OCI-M2 (cell line): ENCODE measurements around the gene AUTS2.

ENCODE experiments used
- DNase-seq: peaks from one replicate; lab custom pipeline; 2025; ENCODE audit not compliant: unreplicated experiment; lab: John Stamatoyannopoulos, UW

Gene AUTS2

DNA sequence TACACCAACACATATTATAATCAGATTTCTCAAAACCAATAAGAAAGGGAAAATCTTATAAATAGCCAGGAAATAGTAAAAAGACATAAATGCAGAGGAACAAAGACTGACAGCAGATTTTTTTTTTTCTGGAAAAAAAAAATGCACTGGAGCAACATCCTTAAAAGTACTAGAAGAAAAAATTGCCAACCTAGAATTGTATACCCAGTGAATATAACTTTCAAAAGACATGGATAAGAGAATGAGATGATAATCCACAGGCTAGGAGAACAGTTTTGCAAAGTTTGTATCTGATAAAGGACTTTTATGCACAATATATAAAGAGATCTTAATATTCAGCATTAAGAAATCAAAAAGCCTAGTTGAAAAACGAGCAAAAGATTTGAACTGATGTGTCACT is 554.0 kb downstream of the AUTS2 start:
- no peak for DNase-seq

DNA sequence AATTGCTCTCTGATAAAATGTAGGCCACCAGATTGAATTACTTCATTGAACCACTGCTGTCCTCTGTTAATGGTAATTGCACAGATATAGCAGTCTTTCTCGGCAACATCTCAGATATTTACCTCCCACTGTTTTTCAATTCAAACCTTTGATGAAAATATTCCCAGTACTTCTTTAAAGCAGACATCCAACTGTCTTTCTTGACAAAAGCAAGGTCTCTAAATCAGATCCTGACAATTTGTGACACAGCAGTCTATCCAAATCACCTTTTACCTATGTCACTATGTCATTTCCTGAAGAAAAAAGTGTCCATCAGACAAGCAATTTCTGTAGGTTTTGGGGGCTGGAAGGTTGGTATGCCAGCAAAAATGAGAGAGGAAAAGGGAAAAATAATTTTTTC is 555.7 kb downstream of the AUTS2 start:
- no peak for DNase-seq

DNA sequence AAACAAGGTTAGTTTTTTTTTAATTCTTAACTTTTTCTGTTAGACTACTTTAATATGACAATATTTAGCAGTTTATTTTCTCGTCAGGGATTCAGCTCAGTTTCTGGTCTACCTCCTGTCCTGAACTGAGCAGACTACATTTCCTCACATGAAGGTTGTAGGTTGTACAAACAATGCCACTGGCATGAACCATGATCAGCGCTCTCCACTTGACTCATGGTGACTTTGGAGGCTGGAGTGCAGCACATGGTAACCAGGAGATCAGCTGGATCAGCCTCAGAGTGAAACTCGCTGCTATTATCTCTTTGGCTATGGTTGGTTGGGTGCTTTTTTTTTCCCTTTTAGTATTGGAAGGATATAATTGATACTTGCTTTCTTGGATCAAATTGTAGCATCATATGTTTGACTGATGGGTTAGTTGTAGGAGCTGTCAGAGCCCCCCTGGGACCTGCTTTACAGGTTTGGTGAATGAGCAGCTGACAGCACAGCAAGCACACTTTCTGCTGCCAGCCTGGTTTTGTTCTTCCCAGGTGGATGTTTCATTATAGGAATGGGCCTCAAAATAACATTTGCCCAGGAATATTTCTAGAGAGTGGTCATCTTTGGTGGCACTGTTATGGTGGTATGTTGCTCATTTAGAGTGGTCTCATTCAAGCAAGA is 556.4 kb downstream of the AUTS2 start:
- DNase-seq = no peak

DNA sequence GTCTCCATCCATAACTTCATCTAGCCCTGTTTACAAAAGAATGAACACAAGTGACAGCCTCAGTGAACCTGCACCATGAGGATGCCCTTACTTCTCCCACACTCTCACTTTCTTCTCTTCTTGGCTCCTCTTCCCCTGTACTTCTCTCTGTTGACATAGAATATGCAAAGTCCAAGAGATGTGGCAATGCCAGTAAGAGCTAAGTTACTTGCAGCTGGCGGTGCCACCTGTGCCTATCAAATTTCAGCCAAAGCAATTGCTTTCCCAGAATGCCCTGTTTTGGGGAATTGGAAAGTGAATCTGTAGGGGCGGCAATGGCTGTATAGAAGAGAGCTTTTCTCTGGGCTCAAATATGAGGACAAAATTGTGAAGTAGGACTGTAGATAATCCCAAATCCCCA is 557.8 kb downstream of the AUTS2 start:
- DNase-seq = no peak

DNA sequence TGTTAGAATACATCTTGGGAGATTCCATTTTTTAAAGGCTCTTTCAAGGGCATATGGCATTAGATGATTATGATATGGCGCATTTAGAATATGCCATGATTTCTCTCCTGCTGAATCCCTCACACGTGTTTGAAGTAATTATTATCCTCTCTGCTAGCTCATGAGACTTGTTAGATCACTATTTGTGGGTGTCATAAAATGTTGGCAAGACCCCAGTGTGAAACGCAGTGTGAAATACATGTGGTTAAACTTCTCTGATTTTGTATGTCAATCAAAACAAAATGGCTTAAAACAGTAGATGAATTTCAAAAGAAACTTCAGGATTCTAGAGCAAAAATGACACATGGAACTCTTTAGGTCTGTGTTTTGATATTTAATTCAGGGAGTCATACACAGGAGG is 560.8 kb downstream of the AUTS2 start:
- no peak for DNase-seq

DNA sequence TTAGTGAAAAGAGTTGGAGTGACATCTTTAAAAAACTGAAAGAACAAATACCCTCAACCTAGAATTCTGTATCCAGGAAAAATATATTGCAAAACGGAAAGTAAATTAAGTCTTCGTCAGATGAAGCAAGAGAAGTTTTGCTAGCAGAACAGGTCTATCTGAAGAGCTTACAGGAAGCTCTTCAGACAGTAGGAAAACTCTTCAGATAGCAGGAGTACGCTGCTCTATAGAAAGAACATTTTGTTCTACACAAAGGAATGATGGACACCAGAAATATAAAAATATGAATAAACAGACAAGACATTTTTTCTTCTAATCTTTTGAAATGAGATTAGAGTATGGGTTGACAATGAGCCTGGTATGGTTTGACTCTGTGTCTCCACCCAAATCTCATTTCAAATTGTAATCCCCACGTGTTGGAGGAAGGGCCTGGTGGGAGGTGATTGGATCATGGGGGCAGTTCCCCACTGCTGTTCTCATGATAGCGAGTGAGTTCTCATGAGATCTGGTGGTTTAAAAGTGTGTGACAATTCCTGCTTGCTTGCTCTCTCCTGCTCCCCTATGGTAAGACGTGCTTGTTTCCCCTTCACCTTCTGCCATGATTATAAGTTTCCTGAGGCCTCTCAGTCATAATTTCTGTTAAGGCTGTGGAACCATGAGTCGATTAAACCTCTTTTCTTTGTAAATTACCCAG is 567.3 kb downstream of the AUTS2 start:
- DNase-seq = no peak

DNA sequence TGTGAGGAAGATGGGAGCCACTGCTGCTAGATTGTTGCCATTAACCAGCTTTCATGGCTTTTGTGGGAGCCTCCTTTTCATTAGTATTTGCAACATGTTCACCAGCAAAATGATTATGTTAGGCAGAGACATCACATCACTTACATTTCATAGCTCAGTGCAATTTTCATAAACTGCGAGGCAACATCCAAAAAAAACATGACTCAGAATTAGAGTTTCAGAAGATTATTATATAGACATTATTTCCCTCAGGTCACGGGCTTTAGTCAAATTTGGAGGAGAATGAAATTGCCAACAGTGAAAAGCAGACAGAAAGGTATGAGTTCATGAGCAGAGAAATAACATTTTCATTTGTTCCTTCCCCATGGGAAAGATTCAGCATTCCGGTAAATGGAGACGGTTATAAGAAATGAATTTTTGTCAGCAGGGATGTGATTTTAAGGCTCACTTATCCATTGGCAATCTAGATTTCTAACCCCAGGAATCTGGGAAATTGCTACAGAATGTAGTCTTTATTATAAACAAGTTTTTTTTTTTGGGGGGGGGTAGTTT is 573.2 kb downstream of the AUTS2 start:
- DNase-seq = no peak

DNA sequence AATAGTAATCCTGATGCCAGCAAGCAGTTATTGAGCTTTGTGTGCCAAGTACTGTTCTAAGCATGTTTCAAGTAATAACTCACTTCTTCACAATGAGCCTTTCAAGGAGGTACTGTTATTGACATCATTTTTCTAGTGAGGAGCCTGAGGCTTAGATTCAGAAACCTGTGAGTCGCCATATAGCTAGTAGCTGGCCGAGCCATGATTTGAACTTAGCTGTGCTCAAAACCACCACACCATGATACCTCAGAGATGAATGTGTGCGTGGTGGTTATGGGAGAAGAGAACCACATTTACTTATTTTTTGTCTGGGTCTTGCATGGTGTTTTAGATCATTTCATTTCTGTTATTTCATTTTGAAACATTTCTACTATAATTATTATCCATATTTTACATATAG is 578.9 kb downstream of the AUTS2 start:
- DNase-seq = no peak

DNA sequence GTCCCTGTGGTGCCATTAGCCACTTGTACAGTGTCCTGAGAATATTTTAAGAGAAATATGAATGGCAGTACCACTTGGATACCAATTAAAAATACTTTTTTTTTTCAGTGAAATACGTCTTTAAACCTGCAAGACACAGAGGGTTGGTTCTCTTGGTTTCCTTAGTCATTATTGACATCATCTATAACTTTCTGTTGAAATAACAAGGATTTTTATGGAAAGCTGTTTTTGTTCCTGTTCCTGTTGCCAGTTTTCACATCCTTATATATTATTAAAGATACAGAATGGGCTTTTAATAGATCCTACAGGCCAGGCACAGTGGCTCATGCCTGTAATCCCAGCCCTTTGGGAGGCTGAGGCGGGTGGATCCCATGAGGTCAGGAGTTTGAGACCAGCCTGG is 579.9 kb downstream of the AUTS2 start:
- DNase-seq = no peak

DNA sequence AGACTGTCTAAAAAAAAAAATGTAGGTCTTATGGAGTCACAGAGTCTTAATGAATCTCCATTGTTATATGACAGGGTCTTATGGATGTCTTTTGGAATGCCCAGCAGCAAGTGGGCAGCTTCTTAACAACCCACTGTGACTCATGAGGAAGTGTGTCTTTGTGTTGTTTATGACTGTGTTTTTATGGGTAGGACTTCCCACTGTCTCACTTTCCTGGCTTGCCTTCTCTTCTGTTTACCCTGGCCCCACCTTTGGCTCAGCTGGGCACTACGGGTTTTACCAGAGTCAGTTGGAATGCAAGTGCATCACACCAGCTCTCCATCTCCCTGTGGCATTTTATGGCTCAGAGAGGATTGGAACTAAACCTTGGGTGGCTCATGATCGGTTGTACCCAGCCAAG is 580.5 kb downstream of the AUTS2 start:
- DNase-seq = no peak

DNA sequence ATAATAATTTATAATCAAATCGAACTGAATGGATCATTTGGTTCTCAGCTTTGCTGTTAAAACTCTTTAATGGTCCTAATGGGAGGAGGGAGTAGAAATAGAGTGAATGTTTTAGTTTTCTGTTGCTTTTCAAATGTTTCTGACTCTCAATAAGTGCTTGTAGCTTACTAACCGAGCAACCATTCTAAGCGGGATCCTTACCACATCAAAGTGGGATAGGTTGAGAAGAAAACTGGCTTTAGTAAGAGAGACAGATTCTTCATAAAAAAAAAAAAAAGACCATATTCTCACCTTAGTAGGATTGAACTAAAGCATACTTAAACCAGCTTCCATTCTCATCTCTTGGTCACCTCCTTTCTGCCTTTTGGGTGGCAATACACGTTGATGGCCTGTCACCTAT is 584.2 kb downstream of the AUTS2 start:
- DNase-seq = no peak

DNA sequence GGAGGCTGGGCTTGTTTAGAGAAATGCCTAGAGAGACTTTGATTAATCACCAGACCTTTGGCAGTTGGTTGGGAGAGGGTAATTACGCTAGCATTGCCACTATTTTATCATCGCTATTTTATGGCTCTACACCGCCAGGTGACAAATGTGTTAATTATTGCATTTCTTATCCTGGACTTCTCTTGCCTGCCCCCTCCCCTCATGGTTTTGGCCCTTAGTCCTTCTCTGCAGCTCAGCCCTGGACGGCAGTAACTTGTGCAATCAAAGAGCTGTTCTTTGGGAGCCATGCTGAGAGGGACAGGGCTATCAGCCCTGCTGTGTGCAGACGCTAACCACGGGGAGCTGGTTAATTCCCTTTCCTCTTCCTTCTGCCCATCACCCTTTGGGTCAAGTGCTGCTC is 585.0 kb downstream of the AUTS2 start:
- no peak for DNase-seq

DNA sequence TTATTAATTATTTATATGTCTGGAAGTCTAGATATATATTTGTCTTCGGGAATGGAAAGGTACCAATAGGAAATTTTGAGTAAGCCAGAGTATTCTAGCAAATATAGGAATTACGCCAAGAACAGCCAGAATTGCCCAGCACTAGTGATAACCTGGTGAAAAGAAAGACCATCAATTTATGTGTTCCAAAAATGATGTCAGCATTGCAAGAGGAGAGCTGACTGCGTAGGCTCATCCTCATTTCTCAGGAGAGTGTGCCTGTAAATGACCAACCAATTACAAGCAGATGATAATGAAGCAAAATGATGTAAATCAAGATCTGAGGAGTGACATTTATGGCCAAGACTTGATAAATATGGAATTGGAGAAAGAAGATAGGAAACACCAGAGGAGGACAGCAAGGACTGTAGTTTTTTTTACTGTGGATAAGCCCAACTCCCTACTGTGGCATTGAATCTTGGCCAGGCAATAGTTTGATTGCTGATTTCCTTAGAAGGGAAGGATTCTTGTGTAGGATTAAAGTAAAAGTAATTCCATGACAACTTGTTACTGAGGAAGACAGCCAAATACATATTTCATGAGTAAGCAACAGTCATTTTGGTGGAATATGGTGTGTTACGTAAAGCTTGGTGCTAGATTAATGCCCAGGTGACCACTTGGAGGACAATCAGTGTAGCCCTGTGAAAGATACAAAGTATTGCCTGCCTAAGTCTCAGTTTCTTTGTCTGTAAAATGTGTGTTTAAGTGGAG is 590.8 kb downstream of the AUTS2 start:
- no peak for DNase-seq

DNA sequence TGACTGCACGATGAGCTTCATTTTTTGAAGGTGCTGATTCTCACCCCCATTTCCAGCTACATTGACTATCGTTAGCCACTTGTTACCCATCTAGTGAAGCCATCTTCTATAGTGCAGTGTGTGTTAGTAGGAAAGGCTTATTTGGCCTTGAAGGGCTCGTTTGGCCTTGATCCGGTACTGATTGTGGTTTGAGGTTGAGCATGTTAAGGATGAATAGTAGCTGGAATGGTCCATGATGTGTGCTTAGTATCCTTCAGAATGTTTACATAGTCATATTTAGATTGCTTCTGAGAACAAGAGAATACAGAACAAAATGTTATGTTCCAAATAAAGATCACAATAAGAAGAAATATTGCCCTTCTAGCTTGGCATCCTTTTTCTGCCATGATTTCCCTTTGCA is 591.5 kb downstream of the AUTS2 start:
- DNase-seq = no peak

DNA sequence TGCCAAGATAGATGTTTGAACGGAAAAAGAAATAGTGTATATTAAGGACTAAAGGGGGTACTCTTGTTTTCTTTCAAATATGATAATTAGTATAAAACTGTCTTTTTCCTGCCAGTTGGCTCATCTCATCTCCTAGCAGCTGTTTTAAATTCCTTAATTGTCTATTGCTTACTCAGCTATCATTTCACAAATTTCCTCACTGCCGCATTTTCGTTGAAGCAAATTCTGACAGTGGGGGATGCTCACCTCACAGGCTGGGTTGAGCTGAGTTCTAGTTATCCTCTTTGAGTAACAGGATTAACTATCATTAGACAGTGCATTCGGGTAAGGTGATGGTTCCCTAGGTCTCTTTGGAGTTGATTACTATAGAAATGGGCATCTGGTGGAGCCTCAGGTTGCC is 592.0 kb downstream of the AUTS2 start:
- no peak for DNase-seq

DNA sequence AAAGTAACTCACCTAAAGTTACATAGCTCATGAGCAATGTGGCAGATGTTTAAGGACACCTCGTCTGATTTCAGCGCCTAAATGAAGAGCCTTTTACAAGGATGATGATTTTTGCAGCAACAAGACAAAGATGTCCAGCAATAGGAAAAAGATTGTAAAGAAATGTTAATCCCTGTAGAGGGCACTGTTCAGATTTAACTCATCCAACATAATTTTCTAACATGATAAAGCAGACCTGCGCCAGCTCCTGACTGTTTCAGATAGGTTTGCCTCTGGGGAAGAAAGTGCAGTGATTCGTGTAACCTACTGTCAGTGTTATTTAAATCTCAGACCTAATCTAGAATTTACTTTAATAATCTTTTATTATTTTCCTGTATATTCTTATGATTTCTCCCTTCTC is 595.2 kb downstream of the AUTS2 start:
- no peak for DNase-seq

DNA sequence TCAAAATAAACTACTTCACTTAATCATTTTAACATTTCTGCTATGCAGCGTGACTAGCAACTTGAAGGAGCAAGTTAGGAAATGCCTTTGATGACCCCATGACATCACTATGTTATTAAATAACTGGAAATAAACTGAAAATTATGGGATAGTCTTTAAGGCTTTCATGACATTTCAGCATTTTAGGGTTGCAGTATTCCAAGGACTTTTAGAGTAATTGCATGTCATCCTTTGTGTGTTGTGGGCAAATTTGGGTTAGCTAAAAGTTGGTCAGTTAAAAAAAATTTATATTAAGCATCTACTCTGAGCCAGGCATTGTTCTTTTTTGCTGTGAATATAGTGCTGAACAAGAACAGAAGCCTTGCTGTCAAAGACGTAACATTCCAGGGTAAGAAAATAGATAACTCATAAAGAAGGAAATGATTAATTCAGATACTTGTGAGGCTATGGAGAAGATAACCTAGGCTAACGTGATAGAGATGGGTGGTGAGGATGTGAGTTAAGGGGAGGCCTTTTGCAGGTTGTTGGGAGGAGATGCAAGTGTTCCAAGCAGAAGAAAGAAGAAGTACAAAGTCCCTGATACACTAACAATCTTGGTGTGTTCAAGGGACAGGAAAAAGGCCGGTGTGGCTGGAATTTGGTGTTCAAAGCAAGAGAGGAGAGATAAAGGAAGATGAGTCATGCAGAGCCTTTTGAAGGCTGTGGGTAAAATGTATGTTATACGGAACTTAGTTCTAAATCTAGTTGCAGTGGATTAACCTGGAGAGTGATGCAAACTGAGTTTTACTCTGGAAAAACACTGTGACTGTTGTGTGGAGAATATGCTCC is 610.2 kb downstream of the AUTS2 start:
- no peak for DNase-seq

DNA sequence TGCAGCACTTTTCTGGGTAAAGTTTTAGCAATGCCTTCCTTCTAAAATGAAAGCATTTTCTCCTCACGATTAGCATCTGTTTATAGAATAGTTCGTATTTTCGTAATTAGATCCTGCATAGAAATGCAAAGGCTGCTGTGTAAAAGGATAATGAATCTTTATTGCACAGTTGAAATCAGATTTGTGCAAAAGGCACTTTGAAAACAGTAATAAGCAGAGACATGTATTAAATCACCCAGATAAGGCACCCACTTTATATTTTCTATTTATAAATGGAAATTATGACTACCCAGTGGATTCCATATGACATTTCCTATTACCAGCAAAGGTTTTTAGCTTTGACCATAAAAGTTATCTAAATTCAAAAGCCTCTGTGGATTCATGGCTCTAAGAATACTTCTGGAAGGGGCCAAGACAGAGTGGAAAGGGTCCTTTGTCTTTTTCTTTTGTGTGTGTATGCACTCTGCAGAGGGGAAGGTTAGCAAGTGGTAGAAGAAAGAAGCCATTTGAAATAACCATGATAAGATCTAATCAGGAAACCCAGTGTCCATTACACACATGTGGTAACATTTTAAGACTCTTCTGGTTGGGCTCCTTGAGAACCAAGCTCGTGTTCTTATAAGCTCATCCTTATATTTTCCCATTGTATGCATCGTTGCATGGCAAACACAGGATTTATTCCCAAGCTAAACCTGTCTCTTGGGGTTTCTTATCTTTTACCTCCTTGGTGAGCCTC is 612.1 kb downstream of the AUTS2 start:
- DNase-seq = no peak

DNA sequence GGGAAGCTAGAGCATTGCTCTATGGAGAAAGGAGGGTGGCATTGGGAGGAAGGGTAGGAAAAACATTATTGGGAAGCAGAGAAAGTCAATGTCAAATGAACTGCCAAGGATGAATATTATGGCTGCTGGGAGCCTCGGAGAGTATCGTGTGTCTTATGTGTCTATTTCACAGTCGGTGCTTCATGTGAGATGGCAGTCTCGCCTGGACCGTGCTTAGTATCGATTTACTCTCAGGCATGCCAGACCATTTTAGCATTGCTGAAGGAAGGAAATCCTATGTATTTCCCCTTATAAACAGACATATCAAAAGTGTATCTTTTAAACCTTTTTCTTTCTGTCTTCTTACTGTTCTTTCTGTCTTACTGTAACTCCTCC is 612.6 kb downstream of the AUTS2 start:
- no peak for DNase-seq

DNA sequence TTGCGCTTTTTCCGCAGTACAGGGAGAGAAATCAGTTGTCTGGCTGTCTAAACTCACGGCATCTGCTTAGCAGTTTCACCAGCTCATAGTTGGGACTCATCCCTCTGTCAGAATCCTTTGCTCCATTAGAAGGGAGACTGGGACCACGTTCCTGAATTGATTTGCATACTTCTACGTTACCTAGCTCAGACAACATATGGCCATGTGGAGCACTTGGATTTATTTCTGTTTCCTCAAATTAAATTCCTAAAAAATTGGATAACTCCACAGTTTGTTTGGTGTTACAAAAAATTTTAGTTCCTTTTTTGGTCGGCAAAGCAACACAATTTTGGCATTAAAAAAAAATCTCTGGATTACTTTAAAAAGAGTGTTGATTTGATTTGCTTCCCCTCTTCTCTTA is 614.0 kb downstream of the AUTS2 start:
- no peak for DNase-seq

DNA sequence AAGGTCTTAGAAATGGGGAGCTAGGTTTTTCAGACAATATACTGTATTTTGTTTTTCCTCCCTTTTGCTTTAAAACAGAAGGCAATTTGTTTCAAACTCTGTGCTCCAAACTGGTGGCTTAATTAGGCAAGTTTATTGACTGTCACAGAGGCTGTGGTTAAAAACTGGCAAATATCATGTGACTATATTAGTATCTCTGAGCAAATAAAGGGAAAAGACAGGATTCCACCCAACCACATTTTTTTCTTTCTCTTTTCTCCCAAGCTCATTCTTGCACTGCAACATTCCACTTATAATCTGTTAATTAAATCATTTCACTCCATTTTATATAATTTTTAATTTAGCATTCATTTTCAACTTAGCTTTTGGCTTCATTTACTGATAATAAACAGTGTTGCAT is 615.8 kb downstream of the AUTS2 start:
- no peak for DNase-seq
